ENCODE measurements around the gene C12orf56. TPM values are rescaled to one million over a fixed set of nuclear protein-coding genes. Genes with fewer than 3 reads are reported as not detected.
"Not testable (repeated sequence)": the region's sequence is repeated elsewhere in the genome, so short reads cannot be mapped to it uniquely, and the experiment has no call there.

The C12orf56 gene
- polyA plus RNA-seq, 1 donor (not counting 4 experiments of a cell fraction or from before 2014, with no cell fraction given) = 0.14 TPM

- Histone ChIP-seq H3K27me3 (ENCODE audit: control insufficient read depth, extremely low read depth, insufficient read depth, low read length) (no peaks in the 10 kb centered on the region), H2AFZ (ENCODE audit: control insufficient read depth, low read length) (no peak overlapping the region), H3K79me2 (ENCODE audit: control insufficient read depth, insufficient read depth, low read length) (no peaks in the 10 kb centered on the region), H3K9me1 (ENCODE audit: control insufficient read depth, extremely low read depth, insufficient read depth, low read length) (no peaks in the 10 kb centered on the region), H3K4me1 (ENCODE audit: control insufficient read depth, extremely low read depth, insufficient read depth, low read length) (peaks cover 10% of the 10 kb centered on the region), H4K20me1 (ENCODE audit: control insufficient read depth, extremely low read depth, insufficient read depth, low read length) (no peaks in the 10 kb centered on the region), H3K36me3 (ENCODE audit: control insufficient read depth in 2 of 2, extremely low read depth in 1 of 2, insufficient read depth in 2 of 2, low read length in 2 of 2) (no peaks in the 10 kb centered on the region), H3K27ac (ENCODE audit: control insufficient read depth, insufficient read depth, low read length) (no peak overlapping the region), H3K9ac (ENCODE audit: control insufficient read depth, extremely low read depth, insufficient read depth, low read length) (no peak overlapping the region), H3K9me3 (ENCODE audit: control insufficient read depth, low read depth, low read length) (no peaks in the 10 kb centered on the region), H3K4me2 (ENCODE audit: control insufficient read depth, extremely low read depth, insufficient read depth, low read depth, low read length) (no peak overlapping the region), H3K4me3 (ENCODE audit: control insufficient read depth in 2 of 3, extremely low read depth in 1 of 3, insufficient read depth in 2 of 3, low read depth in 1 of 3, low read length in 3 of 3) (no peak overlapping the region)
- no peak for TF ChIP-seq EZH2 (IDR thresholded peaks at IDR 0.05; ENCODE audit: low read length)
- TF ChIP-seq CTCF (optimal IDR thresholded peaks at IDR 0.05 in 1 of 3, IDR thresholded peaks at IDR 0.05 in 1 of 3, conservative IDR thresholded peaks at IDR 0.05 in 1 of 3; ENCODE audit: extremely low read depth in 1 of 3, insufficient read depth in 2 of 3, low read length in 3 of 3) = no peak
- FAIRE-seq (no peak), DNase-seq (ENCODE audit: low read depth, low spot score) (no peak)
- dilution Hi-C loops (cut with MboI; ENCODE audit: extremely low pct_ligation_motif_present, low sequenced_read_pairs) = no loop called here
Observed at GRCh38 chr12:64332296-64332695, 58.3 kb downstream of the C12orf56 start.

DNA sequence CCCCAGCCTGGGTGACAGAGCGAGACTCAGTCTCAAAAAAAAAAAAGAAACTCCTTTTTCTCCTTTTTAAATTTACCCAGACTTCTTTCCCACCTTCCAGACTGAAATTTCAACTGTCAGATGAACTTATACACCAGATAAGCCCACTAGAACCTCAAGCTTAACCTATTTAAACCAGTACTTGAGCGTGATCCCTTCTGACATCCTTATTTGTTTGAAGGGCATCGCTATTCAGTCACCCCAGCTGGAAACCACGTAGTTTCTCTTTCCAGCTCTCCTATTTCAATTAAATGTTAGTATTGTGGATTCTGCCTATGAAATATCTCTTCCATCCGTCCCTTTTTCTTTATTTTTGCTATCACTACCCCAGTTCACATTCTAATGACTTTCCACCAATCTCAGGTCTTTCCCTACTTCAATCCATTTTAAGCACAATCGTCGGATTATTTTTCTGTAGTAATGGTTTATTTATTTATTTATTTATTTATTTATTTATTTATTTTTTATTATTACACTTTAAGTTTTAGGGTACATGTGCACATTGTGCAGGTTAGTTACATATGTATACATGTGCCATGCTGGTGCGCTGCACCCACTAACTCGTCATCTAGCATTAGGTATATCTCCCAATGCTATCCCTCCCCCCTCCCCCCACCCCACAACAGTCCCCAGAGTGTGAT, 61.4 kb downstream of the C12orf56 start:
- H2AFZ ChIP-seq (ENCODE audit: control insufficient read depth, low read length); H3K4me3 ChIP-seq (ENCODE audit: control insufficient read depth in 2 of 3, extremely low read depth in 1 of 3, insufficient read depth in 2 of 3, low read depth in 1 of 3, low read length in 3 of 3); H3K27me3 ChIP-seq (ENCODE audit: control insufficient read depth, extremely low read depth, insufficient read depth, low read length); DNase-seq (ENCODE audit: low read depth, low spot score); H3K27ac ChIP-seq (ENCODE audit: control insufficient read depth, insufficient read depth, low read length); H4K20me1 ChIP-seq (ENCODE audit: control insufficient read depth, extremely low read depth, insufficient read depth, low read length); H3K9ac ChIP-seq (ENCODE audit: control insufficient read depth, extremely low read depth, insufficient read depth, low read length); H3K9me1 ChIP-seq (ENCODE audit: control insufficient read depth, extremely low read depth, insufficient read depth, low read length); H3K79me2 ChIP-seq (ENCODE audit: control insufficient read depth, insufficient read depth, low read length); H3K36me3 ChIP-seq (ENCODE audit: control insufficient read depth in 2 of 2, extremely low read depth in 1 of 2, insufficient read depth in 2 of 2, low read length in 2 of 2); FAIRE-seq; H3K4me1 ChIP-seq (ENCODE audit: control insufficient read depth, extremely low read depth, insufficient read depth, low read length); dilution Hi-C loops (cut with MboI; ENCODE audit: extremely low pct_ligation_motif_present, low sequenced_read_pairs); H3K9me3 ChIP-seq (ENCODE audit: control insufficient read depth, low read depth, low read length); H3K4me2 ChIP-seq (ENCODE audit: control insufficient read depth, extremely low read depth, insufficient read depth, low read depth, low read length): not testable (repeated sequence)

GRCh38 chr12:64325055-64325454, 65.5 kb downstream of the C12orf56 start:
- FAIRE-seq (no peak), DNase-seq (ENCODE audit: low read depth, low spot score) (no peak)
- Histone ChIP-seq H3K36me3 (ENCODE audit: control insufficient read depth in 2 of 2, extremely low read depth in 1 of 2, insufficient read depth in 2 of 2, low read length in 2 of 2) (no peaks in the 10 kb centered on the region), H3K4me2 (ENCODE audit: control insufficient read depth, extremely low read depth, insufficient read depth, low read depth, low read length) (no peak overlapping the region), H3K27ac (ENCODE audit: control insufficient read depth, insufficient read depth, low read length) (no peak overlapping the region), H3K9ac (ENCODE audit: control insufficient read depth, extremely low read depth, insufficient read depth, low read length) (no peak overlapping the region), H3K27me3 (ENCODE audit: control insufficient read depth, extremely low read depth, insufficient read depth, low read length) (no peaks in the 10 kb centered on the region), H3K4me1 (ENCODE audit: control insufficient read depth, extremely low read depth, insufficient read depth, low read length) (no peaks in the 10 kb centered on the region), H2AFZ (ENCODE audit: control insufficient read depth, low read length) (no peak overlapping the region), H3K4me3 (ENCODE audit: control insufficient read depth in 2 of 3, extremely low read depth in 1 of 3, insufficient read depth in 2 of 3, low read depth in 1 of 3, low read length in 3 of 3) (no peak overlapping the region), H3K9me1 (ENCODE audit: control insufficient read depth, extremely low read depth, insufficient read depth, low read length) (no peaks in the 10 kb centered on the region), H3K9me3 (ENCODE audit: control insufficient read depth, low read depth, low read length) (no peaks in the 10 kb centered on the region), H3K79me2 (ENCODE audit: control insufficient read depth, insufficient read depth, low read length) (no peaks in the 10 kb centered on the region), H4K20me1 (ENCODE audit: control insufficient read depth, extremely low read depth, insufficient read depth, low read length) (no peaks in the 10 kb centered on the region)
- dilution Hi-C loops (cut with MboI; ENCODE audit: extremely low pct_ligation_motif_present, low sequenced_read_pairs) = no loop called here
- TF ChIP-seq CTCF (optimal IDR thresholded peaks at IDR 0.05 in 1 of 3, IDR thresholded peaks at IDR 0.05 in 1 of 3, conservative IDR thresholded peaks at IDR 0.05 in 1 of 3; ENCODE audit: extremely low read depth in 1 of 3, insufficient read depth in 2 of 3, low read length in 3 of 3) (no peak), EZH2 (IDR thresholded peaks at IDR 0.05; ENCODE audit: low read length) (no peak)

All from keratinocyte (primary cell).